Measurements from ENCODE around the gene EYA2. TPM values are rescaled to one million over a fixed set of nuclear protein-coding genes. Genes with fewer than 3 reads are reported as not detected.

The EYA2 gene, protein sequence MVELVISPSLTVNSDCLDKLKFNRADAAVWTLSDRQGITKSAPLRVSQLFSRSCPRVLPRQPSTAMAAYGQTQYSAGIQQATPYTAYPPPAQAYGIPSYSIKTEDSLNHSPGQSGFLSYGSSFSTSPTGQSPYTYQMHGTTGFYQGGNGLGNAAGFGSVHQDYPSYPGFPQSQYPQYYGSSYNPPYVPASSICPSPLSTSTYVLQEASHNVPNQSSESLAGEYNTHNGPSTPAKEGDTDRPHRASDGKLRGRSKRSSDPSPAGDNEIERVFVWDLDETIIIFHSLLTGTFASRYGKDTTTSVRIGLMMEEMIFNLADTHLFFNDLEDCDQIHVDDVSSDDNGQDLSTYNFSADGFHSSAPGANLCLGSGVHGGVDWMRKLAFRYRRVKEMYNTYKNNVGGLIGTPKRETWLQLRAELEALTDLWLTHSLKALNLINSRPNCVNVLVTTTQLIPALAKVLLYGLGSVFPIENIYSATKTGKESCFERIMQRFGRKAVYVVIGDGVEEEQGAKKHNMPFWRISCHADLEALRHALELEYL
- 0.37 TPM in 1 of 2 replicates, not detected in the other for total RNA-seq

GRCh38 chr20:46894579-46894958, at the start of gene EYA2:
EYA2 (plus strand) TSS chr20:46894843; CDS start chr20:46990011, 95,168 bp downstream.

Small RNA genes within 50 kb of the gene (small RNA-seq; reads per million reads assigned to genes)
- gene MIR3616 = not detected

Other genes starting within 250 kb of the EYA2 start
- 2.5 and 4.4 TPM in 2 replicates for gene SLC13A3, start 243.4 kb upstream of the EYA2 start, total RNA-seq
- gene TP53RK, start 205.4 kb upstream of the EYA2 start, total RNA-seq = 18.6 and 19.1 TPM in 2 replicates
- gene SLC2A10, start 185.2 kb upstream of the EYA2 start, total RNA-seq = 19.9 and 28.3 TPM in 2 replicates

All from subcutaneous preadipocyte (primary cell).